CD4-positive, alpha-beta T cell treated with Interleukin-10 for 1 hour (primary cell): ENCODE measurements around the gene PLD5.
"Not testable (repeated sequence)": the region's sequence is repeated elsewhere in the genome, so short reads cannot be mapped to it uniquely, and the experiment has no call there.

Experiments
- DNase-seq: peaks from one replicate; pipeline ENCODE4 v3.0.0-alpha.2; 2020

Gene PLD5

DNA sequence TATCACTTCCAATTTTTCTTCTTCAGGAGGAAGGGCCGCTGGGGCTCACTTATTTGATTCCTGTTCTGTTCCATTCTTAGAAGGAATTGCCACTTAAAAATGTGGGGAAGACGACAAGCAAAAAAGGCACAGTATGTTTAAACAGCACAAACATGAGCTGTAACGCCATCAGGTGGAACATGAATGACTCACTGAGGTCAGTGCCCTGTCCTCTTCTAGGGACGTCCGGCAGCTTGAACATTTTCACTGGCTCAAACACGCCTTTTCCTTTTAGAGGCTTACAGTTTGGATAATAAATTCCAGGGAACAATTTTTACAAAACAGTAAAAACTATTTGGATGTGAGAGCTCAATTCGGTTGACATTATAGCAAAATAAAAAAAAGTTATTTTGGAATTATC lies 260.1 kb downstream of the PLD5 start:
- not testable (repeated sequence) for DNase-seq

DNA sequence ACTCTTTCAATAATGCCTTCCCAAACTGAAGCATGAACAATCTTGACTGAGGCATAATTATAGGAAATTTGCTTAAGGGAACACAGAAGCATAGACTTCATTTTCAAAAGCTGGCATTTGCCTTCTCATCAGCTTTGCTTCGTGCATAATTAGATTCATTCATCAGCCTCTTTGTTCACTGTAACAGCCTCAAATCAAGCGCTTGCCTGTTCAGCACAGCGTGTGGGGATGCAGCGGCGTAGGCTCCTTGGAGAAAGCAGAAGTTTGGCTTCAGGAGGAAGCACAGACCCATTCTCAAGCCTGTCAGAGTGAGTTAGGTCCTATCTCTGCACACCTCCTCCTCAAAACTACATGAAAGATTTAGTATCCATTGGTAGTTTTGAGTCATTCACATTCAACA lies 279.2 kb downstream of the PLD5 start:
- DNase-seq = no peak

GRCh38 chr1:242243472-242243871 lies 281.0 kb downstream of the PLD5 start:
- no peak for DNase-seq

DNA sequence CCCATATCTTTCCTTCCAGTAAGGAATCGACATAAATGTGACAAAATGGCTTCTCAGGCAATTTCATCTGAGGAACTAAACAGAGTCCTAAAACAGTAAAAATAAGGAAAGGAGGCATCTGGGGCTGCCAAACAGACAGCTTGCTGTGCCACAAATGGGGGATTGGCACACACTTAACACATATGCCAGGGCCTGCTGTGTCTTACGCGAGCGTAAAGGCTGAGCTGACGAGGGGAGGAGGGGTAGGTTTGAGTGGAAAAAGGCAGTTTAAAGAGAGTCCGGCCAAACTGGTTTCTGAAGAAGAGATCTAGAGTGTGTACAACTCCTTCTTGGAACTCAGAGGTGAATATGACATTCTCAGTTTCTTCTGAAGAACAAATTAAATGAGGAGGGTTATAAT lies 281.5 kb downstream of the PLD5 start:
- no peak for DNase-seq

- DNase-seq = no peak
Measured at GRCh38 chr1:242241936-242242335, 282.6 kb downstream of the PLD5 start.

DNA sequence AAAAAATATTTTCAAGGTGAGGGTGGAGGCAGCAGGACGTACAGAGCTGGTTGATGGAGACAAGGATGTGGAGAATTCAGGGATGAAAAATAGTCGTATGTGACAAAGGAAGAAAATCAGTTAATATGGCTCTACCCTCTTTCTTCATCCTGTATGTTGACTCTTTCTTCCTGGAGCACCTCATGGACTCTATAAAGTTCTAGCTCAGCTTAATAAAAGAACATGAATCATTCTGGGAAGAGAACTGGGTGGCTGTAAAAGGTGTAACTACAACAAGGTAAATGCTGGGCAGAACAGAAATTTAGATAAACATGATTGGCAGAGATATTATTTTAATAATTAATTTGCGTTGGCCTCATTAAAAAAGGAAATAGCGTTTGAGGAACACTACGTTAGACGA lies 283.8 kb downstream of the PLD5 start:
- no peak for DNase-seq

DNA sequence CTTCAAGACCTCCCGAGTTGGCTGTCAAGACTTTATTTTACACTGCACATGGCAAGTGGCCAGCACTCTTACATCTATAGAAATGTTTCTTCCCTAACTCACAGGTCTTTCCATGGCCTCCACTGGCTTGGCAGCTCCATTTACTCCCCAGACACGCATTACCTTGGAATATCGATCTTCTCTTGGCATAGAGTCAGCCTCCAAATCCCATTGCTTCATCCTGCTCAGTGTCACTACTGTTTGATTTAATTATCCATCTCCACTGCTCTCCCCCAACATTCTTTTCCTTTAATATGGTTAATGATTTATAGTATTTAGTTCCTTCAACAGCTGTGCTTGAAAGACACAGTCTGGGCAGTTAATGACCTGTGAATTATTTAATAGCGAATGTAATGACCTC lies 284.4 kb downstream of the PLD5 start:
- no peak for DNase-seq

GRCh38 chr1:242239398-242239797 lies 285.1 kb downstream of the PLD5 start:
- DNase-seq = no peak

- DNase-seq = no peak
Measured at GRCh38 chr1:242237051-242237450, 287.4 kb downstream of the PLD5 start.

DNA sequence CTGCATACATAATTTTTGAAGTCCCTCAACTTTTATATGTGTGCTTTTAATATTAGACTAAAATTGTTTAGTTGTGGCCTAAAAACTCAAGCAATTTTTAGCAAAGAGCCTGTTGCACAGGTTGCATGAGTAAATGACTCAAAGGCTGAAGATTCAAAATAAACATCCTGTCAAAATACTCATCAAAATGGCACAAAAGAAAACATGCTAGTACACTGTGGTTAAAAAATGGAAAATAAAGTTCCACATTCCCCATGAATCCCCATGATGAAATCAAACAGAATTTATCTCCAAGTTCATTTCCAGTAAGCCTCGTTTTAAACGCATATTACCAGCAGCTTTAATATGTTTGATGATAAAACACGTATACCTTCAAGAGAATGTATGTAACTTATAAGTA lies 295.5 kb downstream of the PLD5 start:
- DNase-seq = no peak

GRCh38 chr1:242225767-242226573 lies 298.5 kb downstream of the PLD5 start:
- DNase-seq = no peak

DNA sequence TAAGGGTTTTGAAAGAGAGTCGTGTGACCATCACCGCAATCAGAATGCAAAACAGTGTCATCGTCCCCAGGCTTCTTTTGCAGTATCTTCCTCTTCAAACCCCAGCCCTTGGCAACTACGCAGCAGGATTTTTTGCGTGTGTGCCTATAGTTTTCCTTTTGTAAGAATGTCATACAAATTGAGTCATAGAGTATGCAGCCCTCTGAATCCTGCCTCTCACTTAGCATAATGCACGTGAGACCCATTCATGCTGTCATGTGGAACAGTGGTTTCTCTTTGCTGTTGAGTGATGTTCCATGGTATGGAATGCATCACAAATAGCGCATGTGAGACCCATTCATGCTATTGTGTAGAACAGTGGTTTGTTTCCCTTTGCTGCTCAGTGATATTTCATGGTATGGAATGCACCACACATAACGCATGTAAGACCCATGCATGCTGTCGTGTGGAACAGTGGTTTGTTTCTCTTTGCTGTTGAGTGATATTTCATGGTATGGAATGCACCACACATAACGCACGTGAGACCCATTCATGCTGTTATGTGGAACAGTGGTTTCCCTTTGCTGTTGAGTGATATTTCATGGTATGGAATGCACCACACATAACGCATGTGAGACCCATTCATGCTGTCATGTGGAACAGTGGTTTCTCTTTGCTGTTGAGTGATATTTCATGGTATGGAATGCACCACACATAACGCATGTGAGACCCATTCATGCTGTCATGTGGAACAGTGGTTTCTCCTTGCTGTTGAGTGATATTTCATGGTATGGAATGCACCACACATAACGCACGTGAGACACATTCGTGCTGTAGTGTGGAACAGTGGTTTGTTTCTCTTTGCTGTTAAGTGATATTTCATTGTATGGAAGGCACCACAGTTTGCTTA lies 299.4 kb downstream of the PLD5 start:
- DNase-seq = not testable (repeated sequence)

GRCh38 chr1:242224461-242224860 lies 300.0 kb downstream of the PLD5 start:
- no peak for DNase-seq

DNA sequence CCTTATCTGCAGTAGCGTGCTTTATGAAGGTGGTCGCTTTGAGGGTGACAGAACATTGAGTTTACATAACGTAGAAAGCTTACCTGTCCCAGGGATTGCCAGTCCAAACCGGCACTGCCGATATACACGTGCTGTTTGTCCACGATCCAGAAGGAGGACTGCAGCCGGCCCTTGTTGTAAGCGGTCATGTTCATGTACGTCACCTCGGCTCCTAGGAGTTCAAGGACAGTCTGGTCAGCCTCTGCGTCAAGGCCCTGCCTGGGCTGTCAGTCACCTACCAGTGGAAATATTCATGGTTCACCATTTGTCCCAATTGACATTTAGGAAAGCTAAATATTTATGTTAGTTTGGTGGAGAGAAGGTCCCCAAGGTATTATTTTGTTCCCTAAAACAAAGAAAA lies 304.6 kb downstream of the PLD5 start:
- no peak for DNase-seq

- no peak for DNase-seq
Measured at GRCh38 chr1:242219298-242219901, 305.1 kb downstream of the PLD5 start.

GRCh38 chr1:242216368-242216767 lies 308.1 kb downstream of the PLD5 start:
- DNase-seq = no peak

DNA sequence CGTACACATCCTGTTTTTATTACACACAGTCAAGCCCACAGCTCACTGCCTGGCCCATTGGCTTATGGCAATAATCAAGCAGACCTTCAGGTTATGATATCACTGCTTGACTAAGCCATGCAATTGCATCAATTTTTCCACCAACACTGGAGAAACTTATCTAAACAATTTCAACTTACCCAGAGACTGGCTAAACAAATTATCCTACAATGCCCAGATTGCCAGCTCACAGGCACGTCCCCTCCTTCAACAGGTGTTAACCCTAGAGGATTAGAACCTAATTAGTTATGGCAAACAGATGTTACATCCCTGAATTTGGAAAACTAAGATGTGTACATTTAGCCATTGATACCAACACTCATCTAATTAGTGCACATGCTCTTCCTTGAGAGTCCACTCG lies 310.0 kb downstream of the PLD5 start:
- DNase-seq = not testable (repeated sequence)

DNA sequence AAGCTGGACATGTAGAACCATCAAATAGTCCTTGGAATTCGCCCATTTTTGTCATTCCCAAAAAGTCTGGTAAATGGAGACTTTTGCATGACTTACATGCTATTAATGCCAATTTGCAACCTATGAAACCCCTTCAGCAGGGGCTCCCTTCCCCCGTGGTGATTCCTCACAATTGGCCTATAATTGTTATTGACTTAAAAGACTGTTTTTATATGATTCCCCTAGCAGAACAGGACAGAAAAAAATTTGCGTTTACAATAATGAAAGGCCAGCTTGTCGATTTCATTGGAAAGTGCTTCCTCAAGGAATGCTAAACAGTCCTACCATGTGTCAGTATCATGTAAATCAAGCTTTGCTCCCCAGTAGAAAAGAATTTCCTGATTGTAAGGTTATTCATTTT lies 311.5 kb downstream of the PLD5 start:
- not testable (repeated sequence) for DNase-seq

GRCh38 chr1:242212401-242212800 lies 312.1 kb downstream of the PLD5 start:
- no peak for DNase-seq

DNA sequence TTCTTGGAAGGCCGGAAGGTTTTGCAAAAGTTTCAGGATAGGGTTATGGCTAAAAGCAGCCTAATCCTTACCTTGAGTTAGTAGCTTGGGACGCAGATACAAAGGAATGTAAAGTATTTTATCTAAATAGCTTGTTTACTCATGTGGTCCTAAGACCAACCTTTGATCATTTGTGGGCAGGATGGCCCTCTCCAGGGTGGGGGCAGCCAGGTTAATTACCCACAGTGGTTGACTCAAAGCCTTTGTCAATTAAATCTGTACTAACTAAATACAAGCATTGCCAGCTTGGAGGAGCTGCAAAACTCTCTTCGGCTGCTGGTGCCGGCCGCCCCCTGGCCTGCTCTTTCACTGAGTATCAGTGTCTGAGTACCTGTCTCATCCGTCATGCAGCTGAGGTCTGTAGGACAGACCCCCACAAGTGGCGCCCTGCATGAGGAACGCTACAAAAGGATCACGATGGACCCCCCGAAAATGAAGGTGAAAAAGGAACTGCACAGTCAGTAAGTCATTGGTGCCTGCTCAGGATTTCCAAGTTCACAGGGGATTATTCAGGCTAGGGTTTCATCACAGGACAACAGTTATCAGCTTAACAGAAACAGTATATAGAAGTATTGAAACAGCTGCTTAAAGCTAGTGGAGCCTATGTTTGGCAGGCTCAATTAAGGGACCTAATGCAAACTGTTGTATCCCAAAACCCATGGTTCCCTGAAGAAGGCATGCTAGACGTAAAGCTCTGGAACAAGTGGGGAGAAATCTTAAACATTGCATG lies 313.1 kb downstream of the PLD5 start:
- no peak for DNase-seq

DNA sequence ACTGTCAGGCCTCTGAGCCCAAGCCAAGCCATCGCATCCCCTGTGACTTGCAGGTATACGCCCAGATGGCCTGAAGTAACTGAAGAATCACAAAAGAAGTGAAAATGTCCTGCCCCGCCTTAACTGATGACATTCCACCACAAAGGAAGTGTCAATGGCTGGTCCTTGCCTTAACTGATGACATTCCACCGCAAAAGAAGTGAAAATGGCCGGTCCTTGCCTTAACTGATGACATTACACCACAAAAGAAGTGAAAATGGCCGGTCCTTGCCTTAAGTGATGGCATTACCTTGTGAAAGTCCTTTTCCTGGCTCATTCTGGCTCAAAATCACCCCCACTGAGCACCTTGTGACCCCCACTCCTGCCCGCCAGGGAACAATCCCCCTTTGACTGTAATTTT lies 314.2 kb downstream of the PLD5 start:
- not testable (repeated sequence) for DNase-seq

DNA sequence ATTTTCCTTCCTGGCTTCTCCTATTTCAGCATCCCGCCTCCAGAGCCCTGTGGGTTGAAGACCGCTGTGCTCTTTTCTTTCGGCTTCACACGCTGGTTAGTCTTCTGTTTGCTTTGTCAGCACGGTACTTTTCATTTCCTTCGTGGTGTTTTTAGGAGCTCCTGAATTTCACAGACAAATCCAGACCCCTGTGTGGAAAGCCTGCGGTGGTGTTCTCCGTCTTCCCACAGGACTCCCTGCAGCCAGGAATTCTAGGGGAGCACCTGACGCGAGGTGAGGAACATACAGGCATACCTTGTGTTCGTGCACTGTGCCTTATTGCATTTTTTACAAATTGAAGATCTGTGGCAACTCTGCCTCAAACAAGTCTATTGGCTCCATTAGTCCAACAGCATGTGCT lies 315.4 kb downstream of the PLD5 start:
- no peak for DNase-seq

DNA sequence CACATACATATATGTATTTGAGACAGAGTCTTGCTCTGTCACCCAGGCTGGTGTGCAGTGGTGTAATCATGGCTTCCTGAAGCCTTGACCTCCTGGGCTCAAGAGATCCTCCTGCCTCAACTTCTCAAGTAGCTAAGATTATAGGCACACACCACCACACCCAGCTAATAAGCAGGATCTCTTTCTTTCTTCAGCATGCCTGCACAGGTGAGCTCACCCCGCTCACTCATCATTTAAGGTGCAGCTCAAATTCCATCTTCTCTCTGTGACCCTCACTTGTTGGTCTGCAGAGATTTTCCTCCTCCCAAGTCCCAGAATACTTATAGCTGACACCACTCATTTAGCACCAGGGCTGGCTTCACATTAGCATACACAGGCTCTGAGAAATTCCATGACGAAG lies 316.5 kb downstream of the PLD5 start:
- no peak for DNase-seq
